GM12878 (cell line): ENCODE data around the gene TGFBR1.
A peak's percentile ranks its signal among the peaks of the same experiment; 100 is the strongest.

Source experiments
- CTCF ChIP-seq, 3 experiments: IDR thresholded peaks in 2 of 3; conservative IDR thresholded peaks in 1 of 3; 2 replicates each; pipeline ENCODE4 v1.5.1; 2011; ENCODE audit warnings: low read depth in 3 of 3, low read length in 3 of 3, mild to moderate bottlenecking in 3 of 3, control low read depth in 2 of 3, moderate library complexity in 2 of 3, inconsistent platforms in 1 of 3, mixed read lengths in 1 of 3; ENCODE audit not compliant: control insufficient read depth in 2 of 3, insufficient read depth in 1 of 3; ENCODE audit errors: extremely low read depth in 1 of 3
- EZH2 ChIP-seq: IDR thresholded peaks from 2 replicates; pipeline ENCODE4 v1.6.1; 2012; ENCODE audit warnings: low read depth, mild to moderate bottlenecking, control low read depth, inconsistent platforms, low read length, borderline replicate concordance; ENCODE audit not compliant: control insufficient read depth
- HDAC6 ChIP-seq: fragments of 200-600 bp; sonication (generic); IDR thresholded peaks from one replicate; pipeline ENCODE4 v1.8.0; 2017; ENCODE audit warnings: antibody characterized with exemption; ENCODE audit not compliant: unreplicated experiment
- POLR2A ChIP-seq: IDR thresholded peaks from 2 replicates; pipeline ENCODE4 v1.6.1; 2011; ENCODE audit warnings: low read depth, mild to moderate bottlenecking, low read length
- ZNF592 ChIP-seq: fragments of 450-650 bp; IDR thresholded peaks from 2 replicates; pipeline ENCODE4 v1.6.1; 2017; ENCODE audit warnings: mild to moderate bottlenecking, moderate library complexity
- TF ChIP-seq, protein P1 (sequence below): IDR thresholded peaks from 2 replicates; pipeline ENCODE4 v1.6.1; 2012; ENCODE audit warnings: mild to moderate bottlenecking, low read depth, low read length
- TF ChIP-seq, protein P2 (sequence below): fragments of 450-650 bp; conservative IDR thresholded peaks from 2 replicates; pipeline ENCODE4 v1.6.1; 2017; ENCODE audit warnings: mild to moderate bottlenecking, moderate library complexity

DNA sequence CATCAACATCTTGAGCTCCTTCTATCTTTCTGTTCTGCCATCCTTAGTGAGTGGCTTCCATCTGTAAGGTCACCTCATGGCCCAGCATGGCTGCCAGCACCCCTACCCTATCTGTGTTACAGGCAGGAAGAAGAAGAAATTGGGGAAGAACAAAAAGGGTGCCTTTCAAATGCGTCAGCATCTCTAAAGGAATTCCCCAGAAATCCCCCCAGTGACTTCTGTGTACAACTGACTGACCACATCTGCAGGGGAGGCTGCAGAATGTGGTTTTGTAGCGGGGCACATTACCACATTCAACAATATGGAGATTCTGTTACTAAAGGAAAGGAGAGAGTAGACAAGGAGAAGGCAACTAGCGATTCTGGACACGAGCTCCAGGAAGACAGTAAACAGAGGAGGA, 76.7 kb downstream of the TGFBR1 start:
- no peak for TF ChIP-seq EZH2
- TF ChIP-seq CTCF (IDR thresholded peaks at IDR 0.05 in 2 of 3, conservative IDR thresholded peaks at IDR 0.05 in 1 of 3; ENCODE audit: control insufficient read depth in 2 of 3, extremely low read depth in 1 of 3, insufficient read depth in 1 of 3, low read depth in 3 of 3, low read length in 3 of 3) = no peak
- TF ChIP-seq ZNF592 = peak; percentile 82
- TF ChIP-seq, protein P1, sequence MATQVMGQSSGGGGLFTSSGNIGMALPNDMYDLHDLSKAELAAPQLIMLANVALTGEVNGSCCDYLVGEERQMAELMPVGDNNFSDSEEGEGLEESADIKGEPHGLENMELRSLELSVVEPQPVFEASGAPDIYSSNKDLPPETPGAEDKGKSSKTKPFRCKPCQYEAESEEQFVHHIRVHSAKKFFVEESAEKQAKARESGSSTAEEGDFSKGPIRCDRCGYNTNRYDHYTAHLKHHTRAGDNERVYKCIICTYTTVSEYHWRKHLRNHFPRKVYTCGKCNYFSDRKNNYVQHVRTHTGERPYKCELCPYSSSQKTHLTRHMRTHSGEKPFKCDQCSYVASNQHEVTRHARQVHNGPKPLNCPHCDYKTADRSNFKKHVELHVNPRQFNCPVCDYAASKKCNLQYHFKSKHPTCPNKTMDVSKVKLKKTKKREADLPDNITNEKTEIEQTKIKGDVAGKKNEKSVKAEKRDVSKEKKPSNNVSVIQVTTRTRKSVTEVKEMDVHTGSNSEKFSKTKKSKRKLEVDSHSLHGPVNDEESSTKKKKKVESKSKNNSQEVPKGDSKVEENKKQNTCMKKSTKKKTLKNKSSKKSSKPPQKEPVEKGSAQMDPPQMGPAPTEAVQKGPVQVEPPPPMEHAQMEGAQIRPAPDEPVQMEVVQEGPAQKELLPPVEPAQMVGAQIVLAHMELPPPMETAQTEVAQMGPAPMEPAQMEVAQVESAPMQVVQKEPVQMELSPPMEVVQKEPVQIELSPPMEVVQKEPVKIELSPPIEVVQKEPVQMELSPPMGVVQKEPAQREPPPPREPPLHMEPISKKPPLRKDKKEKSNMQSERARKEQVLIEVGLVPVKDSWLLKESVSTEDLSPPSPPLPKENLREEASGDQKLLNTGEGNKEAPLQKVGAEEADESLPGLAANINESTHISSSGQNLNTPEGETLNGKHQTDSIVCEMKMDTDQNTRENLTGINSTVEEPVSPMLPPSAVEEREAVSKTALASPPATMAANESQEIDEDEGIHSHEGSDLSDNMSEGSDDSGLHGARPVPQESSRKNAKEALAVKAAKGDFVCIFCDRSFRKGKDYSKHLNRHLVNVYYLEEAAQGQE = no peak
- no peak for TF ChIP-seq HDAC6
- 0 out of 2 replicates have a peak, but pooled peaks have one; percentile 46 for TF ChIP-seq POLR2A
- TF ChIP-seq, protein P2, sequence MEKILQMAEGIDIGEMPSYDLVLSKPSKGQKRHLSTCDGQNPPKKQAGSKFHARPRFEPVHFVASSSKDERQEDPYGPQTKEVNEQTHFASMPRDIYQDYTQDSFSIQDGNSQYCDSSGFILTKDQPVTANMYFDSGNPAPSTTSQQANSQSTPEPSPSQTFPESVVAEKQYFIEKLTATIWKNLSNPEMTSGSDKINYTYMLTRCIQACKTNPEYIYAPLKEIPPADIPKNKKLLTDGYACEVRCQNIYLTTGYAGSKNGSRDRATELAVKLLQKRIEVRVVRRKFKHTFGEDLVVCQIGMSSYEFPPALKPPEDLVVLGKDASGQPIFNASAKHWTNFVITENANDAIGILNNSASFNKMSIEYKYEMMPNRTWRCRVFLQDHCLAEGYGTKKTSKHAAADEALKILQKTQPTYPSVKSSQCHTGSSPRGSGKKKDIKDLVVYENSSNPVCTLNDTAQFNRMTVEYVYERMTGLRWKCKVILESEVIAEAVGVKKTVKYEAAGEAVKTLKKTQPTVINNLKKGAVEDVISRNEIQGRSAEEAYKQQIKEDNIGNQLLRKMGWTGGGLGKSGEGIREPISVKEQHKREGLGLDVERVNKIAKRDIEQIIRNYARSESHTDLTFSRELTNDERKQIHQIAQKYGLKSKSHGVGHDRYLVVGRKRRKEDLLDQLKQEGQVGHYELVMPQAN = peak; percentile 65
